ENCODE data around the gene ZSCAN21.

DNA sequence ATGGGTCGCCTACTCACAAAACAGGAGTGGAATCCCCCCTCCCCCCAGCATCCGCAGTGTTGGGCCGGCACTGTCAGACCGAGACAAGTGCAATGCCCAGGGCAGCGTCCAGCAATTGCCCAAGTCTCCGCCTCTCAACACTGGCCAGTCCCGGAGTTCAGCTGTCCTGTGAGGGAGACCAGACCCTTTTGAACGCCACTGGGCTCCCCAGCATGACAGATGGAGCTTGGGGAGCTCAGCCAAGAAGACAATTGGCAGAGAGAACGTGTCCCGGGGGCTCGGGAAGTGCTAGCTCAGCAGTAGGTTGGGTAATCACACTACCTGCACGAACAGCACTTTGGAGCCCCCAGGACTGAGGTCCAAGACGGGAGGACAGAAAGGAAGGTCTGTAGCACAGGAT, 43.9 kb downstream of the ZSCAN21 start:
- TF ChIP-seq CTCF (IDR thresholded peaks at IDR 0.05; ENCODE audit: extremely low read depth in 1 of 2, insufficient read depth in 1 of 2, low read depth in 1 of 2, low read length in 2 of 2) (no peak), EZH2 (IDR thresholded peaks at IDR 0.05; ENCODE audit: borderline replicate concordance, low read depth, low read length, severe bottlenecking) (no peak), POLR2A (IDR thresholded peaks at IDR 0.05; ENCODE audit: low read depth, low read length) (no peak), POLR2AphosphoS5 (IDR thresholded peaks at IDR 0.05; ENCODE audit: insufficient read depth, low read depth, low read length) (peak; percentile 4), MYC (IDR thresholded peaks at IDR 0.05; ENCODE audit: low read depth, low read length) (no peak), JUN (IDR thresholded peaks at IDR 0.05; ENCODE audit: borderline replicate concordance, insufficient read depth, insufficient read length, low read depth) (no peak)
- TF ChIP-seq, protein P1, sequence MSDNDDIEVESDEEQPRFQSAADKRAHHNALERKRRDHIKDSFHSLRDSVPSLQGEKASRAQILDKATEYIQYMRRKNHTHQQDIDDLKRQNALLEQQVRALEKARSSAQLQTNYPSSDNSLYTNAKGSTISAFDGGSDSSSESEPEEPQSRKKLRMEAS (IDR thresholded peaks at IDR 0.05; ENCODE audit: insufficient read depth, insufficient read length), result no peak
